Jurkat, Clone E6-1 (cell line): ENCODE measurements around the gene ETV2.
"Not testable (repeated sequence)": the region's sequence is repeated elsewhere in the genome, so short reads cannot be mapped to it uniquely, and the experiment has no call there.

Source experiments
- DNase-seq: peaks from one replicate; pipeline ENCODE4 v3.0.0-alpha.2; 2011; ENCODE audit warnings: low read depth, low spot score
- H3K4me3 ChIP-seq: 2 replicates; pipeline ENCODE4 v1.5.1; 2011; ENCODE audit warnings: mild to moderate bottlenecking, low read length, control low read depth, moderate library complexity

Gene ETV2

GRCh38 chr19:35648017-35648961 lies 6.7 kb downstream of the ETV2 start, which contains the start of gene COX6B1:
Gene COX6B1, plus strand, starts transcription at chr19:35648323. Its CDS starts 2,921 bp downstream, at chr19:35651244.
- DNase-seq: peak; percentile 98

GRCh38 chr19:35650581-35650980 lies 9.0 kb downstream of the ETV2 start:
- H3K4me3 ChIP-seq: no peak overlapping the region

More at GRCh38 chr19:35648017-35648961, 6.7 kb downstream of the ETV2 start, which contains the start of gene COX6B1:
- H3K4me3 ChIP-seq: peak within 1 kb of the TSS; percentile 98

DNA sequence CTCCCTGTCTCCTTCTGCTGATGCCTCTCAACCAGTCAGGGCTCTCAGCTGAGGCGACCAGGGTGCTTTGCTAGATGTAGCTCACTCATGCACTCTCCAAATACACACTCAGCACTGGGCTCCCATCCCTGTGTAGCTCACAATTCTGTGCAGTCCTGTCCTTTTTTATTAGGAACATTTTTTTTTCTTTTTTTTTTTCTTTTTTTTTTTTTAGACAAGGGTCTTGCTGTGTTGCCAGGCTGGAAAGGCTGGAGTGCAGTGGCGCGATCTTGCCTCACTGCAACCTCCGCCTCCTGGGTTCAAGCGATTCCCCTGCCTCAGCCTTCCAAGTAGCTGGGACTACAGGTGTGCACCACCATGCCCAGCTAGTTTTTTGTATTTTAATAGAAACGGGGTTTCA lies 13.3 kb downstream of the ETV2 start:
- not testable (repeated sequence) for DNase-seq

More at GRCh38 chr19:35650581-35650980, 9.0 kb downstream of the ETV2 start:
- no peak for DNase-seq

DNA sequence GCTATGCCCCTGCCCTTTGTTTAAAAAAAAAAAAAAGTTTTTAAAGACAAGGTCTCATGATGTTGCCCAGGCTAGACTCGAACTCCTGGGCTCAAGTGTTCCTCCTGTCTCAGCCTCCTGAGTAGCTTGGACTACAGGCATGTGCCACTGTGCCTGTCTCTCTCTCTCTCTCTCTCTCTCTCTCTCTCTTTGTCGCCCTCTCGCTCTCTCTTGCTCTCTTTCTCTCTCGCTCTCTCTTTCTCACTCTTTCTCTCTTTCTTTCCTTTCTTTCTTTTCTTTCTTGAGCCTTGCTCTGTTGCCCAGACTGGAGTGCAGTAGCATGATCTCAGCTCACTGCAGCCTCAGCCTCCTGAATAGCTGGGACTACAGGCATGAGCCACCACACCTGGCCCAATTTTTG lies 14.1 kb downstream of the ETV2 start:
- no peak overlapping the region for H3K4me3 ChIP-seq
- DNase-seq: no peak

More for the DNA sequence above, 13.3 kb downstream of the ETV2 start:
- H3K4me3 ChIP-seq: not testable (repeated sequence)

DNA sequence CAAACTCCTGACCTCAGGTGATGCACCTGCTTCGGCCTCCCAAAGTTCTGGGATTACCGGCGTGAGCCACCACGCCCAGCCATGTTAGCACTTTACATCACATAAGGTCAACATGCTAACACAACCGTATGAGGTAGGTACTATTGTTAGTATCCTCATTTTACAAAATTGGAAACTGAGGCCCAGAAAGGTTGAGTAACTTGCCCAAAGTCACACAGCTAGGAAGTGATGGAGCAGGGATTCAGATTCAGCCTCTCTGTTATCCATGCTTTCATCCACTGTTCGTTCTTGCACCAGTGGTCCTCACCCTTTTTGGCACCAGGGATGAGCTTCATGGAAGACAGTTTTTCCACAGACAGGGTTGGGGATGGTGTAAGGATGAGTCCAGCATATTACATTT lies 15.2 kb downstream of the ETV2 start:
- H3K4me3 ChIP-seq: no peak overlapping the region
- DNase-seq: no peak

GRCh38 chr19:35657904-35658700 lies 16.6 kb downstream of the ETV2 start:
- DNase-seq: no peak
- H3K4me3 ChIP-seq: no peak overlapping the region

DNA sequence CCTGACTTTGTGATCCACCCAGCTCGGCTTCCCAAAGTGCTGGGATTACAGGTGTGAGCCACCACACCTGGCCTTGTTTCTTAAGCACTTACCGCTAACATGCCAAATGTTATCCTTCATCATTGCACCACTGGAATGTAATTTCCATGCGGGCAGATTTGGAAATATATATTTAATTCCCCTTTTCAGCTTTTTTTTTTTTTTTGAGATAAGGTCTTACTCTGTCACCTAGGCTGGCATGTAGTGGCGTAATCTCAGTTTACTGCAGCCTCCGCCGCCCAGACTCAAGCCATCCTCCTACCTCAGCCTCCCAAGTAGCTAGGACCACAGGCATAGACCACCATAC lies 20.4 kb downstream of the ETV2 start:
- DNase-seq: no peak
- no peak overlapping the region for H3K4me3 ChIP-seq

DNA sequence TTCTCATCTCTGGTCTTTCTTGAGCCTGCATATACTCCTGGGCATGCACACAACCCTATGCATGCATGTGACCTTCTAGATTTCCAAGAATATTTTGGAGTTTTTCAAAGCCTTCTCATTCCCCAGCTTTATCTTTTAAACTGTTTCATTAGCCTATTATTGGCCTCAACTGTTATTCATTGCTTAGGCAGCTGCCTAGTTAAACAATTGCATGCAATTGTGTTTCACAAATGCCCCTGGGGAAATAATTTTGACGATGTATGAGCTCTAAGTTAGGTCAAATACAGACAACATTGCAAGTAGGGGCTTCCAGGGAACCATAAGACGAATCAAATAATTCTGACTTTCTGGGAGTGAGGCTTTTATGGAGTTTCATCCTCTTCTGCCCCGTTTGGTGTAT lies 22.4 kb downstream of the ETV2 start:
- H3K4me3 ChIP-seq: no peak overlapping the region
- no peak for DNase-seq

GRCh38 chr19:35665157-35665556 lies 23.6 kb downstream of the ETV2 start:
- no peak overlapping the region for H3K4me3 ChIP-seq
- DNase-seq: no peak

GRCh38 chr19:35665604-35666003 lies 24.1 kb downstream of the ETV2 start:
- H3K4me3 ChIP-seq: no peak overlapping the region
- DNase-seq: no peak

- DNase-seq: no peak
- H3K4me3 ChIP-seq: no peak within 1 kb of the TSS
Measured at GRCh38 chr19:35666251-35666913, 24.8 kb downstream of the ETV2 start, which contains the start of gene UPK1A. Gene UPK1A, plus strand, starts transcription at chr19:35666517. Its CDS starts 296 bp downstream, at chr19:35666813.

DNA sequence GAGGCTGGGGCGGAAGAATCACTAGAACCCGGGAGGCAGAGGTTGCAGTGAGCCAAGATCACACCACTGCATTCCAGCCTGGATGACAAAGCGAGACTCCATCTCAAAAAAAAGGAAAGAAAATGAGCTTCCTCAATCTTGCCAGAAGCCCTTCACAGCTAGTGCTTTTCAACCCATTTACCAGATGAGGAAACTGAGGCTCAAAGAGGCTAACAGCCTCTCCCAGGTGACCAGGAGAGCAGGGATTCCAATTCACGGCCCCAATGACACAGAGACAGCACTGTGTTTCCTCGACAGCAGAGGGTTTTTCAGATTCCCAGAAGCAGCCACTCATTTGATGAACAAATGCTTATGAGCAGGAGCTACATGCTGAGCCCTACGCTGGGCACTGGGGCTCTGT lies 28.0 kb downstream of the ETV2 start:
- DNase-seq: no peak
- no peak overlapping the region for H3K4me3 ChIP-seq

GRCh38 chr19:35669974-35670373 lies 28.4 kb downstream of the ETV2 start:
- no peak overlapping the region for H3K4me3 ChIP-seq
- no peak for DNase-seq

GRCh38 chr19:35670686-35671085 lies 29.1 kb downstream of the ETV2 start:
- DNase-seq: no peak
- no peak overlapping the region for H3K4me3 ChIP-seq

DNA sequence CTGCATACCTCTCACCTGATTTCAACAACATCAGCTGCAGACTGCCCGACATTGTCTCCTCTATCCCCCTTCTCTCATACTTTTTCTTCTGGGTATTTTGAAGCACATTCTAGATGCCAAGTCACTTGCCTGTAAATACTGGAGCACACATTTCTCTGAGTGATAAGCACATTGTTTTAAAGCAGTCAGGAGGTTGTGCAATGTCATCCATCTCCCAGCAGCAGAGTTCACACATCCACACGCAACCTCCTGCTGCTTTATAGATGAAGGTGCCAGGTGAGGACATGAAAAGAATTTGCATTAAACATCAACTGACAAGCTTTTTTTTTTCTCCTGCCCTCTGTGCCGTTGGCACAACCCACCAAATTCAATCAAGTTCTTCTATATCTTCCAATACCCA lies 30.3 kb downstream of the ETV2 start:
- peak; percentile 24 for DNase-seq
- no peak overlapping the region for H3K4me3 ChIP-seq

DNA sequence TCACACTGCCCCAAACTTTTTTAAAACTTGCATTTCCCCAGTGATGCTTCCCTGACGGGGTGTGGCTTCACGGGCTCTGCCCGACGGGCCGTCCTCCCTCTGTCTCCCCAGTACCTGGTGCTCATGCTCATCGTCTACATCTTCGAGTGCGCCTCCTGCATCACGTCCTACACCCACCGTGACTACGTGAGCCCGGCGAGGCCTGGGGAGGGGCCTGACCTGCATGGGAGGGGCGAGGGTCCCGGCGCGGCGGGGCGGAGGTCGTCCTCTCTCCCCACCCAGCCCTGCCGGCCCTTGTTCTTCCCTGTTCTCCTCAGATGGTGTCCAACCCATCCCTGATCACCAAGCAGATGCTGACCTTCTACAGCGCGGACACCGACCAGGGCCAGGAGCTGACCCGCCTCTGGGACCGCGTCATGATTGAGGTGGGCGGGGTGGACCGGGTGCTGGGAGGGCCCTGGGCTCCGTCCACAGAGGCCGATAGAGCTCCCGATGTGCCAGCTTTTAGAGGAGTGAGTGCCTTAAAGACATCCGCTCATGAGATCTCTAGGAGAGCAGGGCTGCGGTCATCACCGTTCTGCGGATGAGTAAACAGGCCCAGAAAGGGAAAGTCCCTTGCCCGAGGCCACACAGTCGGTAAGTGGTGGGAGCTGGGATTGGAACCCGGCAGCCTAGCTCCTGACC lies 31.7 kb downstream of the ETV2 start:
- DNase-seq: no peak
- peak overlapping the region; percentile 23 for H3K4me3 ChIP-seq

GRCh38 chr19:35675589-35676140 lies 34.1 kb downstream of the ETV2 start:
- DNase-seq: no peak

GRCh38 chr19:35689836-35690235 lies 48.3 kb downstream of the ETV2 start:
- H3K4me3 ChIP-seq: no peak overlapping the region
- no peak for DNase-seq

More at GRCh38 chr19:35675589-35676140, 34.1 kb downstream of the ETV2 start:
- H3K4me3 ChIP-seq: no peak overlapping the region
